Brain pericyte (primary cell): ENCODE results near the gene BICRA.

Experiments used
- DNase-seq: peaks from one replicate; pipeline ENCODE4 v3.0.0-alpha.2; 2012; ENCODE audit warnings: low read depth, low spot score

BICRA gene

DNA sequence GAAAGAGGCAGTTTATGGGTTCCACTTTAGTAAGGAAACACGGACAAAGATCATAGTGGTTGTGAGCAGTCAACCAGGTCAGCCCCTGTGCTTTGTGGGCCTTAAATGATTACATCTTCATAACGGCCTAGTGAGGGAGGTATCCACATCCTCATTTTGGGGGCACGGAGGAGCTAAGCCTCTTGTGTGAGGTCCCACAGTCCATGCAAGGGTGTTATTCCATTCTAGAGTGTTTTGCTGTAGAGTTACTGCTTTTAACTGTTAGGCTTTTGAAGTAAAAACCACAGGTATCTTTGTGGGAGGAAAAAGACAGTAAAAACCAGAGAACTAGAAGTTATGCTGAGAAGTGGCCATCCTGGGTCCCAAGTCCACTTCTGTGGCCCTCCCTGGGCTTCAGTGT is 140.4 kb downstream of the BICRA start:
- DNase-seq: no peak

DNA sequence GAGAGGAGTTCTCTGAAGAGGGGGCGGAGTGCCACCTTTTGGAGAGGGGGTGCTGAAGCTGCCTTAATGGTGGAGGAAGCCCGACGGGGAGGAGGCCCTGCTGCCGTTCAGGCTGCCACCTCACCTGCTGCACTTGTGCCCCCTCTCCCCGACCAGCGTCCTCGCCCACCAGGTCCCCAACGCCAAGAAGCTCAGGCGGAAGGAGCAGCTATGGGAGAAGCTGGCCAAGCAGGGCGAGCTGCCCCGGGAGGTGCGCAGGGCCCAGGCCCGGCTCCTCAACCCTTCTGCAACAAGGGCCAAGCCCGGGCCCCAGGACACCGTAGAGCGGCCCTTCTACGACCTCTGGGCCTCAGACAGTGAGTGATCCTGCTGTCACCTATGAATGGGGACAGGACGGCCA is 141.8 kb downstream of the BICRA start:
- DNase-seq: no peak

DNA sequence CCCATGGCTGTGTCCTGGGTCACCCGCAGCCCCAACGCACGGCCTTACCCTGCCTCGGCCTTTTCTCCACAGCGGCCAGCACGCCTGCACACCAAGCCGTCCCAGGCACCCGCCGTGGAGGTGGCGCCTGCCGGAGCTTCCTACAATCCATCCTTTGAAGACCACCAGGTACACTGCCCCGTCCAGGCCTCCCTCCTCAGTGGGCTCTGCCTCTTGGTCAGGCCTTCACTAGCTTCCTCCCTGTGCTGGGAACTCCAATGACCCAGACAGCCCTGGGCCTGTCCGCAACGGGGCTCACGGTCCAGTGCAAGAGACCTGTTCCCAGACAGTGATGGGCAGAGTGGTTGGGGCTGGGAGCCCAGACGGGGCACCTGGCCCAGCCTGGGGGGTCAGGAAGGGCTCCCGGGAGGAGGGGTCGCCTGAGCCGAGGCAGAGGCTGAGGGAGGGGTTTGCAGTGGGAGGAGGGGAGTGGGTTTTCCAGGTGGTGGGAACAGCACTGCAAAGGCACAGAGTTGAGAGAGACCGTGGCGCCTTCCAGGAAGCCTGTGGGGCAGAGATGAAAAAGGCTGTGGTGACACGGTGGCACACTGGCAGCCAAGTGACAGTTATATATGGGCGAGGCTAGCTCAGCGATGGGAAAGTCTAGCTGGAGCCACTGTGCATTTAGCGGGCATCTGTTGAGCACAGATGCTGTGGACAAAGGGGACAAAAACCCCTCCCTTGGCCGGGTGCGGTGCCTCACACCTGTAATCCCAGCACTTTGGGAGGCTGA is 143.7 kb downstream of the BICRA start:
- no peak for DNase-seq
